Mesothelial cell of epicardium (in vitro differentiated cells): ENCODE measurements around the gene TRMT2A. TPM values are rescaled to one million over a fixed set of nuclear protein-coding genes. Genes with fewer than 3 reads are reported as not detected.

Source experiments
- DNase-seq, 2 experiments: peaks; one replicate each; pipeline ENCODE4 v3.0.0; 2021; ENCODE audit warnings: low spot score in 2 of 2; ENCODE audit not compliant: unreplicated experiment in 2 of 2
- H3K27ac Mint-ChIP-seq: 2 replicates; pipeline ENCODE4 v1.8.0; 2021; ENCODE audit warnings: mixed read lengths
- H3K27me3 Mint-ChIP-seq: 2 replicates; pipeline ENCODE4 v1.8.0; 2021; ENCODE audit warnings: low read depth, mixed read lengths
- H3K36me3 Mint-ChIP-seq: 2 replicates; pipeline ENCODE4 v1.8.0; 2021; ENCODE audit warnings: mixed read lengths
- H3K4me1 Mint-ChIP-seq: 2 replicates; pipeline ENCODE4 v1.8.0; 2021; ENCODE audit warnings: mixed read lengths
- H3K4me3 Mint-ChIP-seq: 2 replicates; pipeline ENCODE4 v1.8.0; 2021; ENCODE audit warnings: mild to moderate bottlenecking, moderate library complexity, mixed read lengths
- H3K9me3 Mint-ChIP-seq: 2 replicates; pipeline ENCODE4 v1.8.0; 2021; ENCODE audit warnings: mixed read lengths
- total RNA-seq: library from RNA; stranded (reverse); gene quantifications from 3 replicates; pipeline ENCODE4 v1.2.1, GENCODE V29; 2021
- TF ChIP-seq, protein P1 (sequence below): fragments of 200-600 bp; sonication (generic); IDR thresholded peaks from one replicate; pipeline ENCODE4 v1.5.0; 2021; ENCODE audit warnings: antibody characterized with exemption; ENCODE audit not compliant: unreplicated experiment

TRMT2A gene
- total RNA-seq, 1 donor from 2014 or later, result 76.0 TPM

DNA sequence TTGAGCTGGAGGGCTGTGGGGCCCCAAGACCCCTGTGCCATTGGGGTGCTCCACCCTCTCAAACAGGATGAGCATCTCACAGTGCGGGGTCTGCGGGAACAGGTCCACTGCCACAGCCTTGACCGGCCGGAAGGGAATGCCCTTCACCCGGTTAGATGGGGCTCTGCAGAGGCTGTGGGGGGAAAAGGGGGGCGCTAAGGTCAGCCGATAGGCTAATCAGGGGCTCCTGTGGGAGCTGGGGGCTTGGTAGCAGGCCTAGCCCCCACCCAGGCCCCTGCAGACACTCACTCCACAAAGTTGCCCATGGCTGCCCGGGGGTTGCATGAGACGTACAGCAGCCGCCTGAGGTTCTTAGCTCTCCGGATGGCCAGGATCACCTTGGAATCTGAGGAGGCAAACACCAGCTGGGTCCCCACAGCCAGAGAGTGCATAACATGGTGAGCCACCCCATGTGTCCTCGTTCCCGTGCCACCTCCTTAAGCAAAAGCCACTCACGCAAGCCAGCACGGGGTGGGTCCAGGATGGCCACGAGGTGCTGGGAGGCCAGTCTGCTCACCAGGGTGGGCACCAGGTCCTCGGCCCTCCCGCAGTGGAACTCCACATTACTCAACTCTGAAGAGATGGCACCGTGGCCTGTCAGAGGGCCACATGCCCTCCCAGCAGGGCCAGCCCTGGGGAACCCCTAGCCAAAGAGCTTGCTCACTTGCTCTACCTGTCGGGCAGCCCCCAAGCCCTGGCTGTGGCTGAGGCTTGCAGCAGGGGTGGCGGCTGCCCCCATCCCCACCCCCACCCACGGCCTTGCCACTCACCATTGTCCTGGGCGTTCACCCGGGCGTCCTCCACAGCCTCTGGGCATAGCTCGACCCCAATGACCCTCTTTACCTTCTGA is 4.2 kb downstream of the TRMT2A start:
- H3K4me3 Mint-ChIP-seq, result no peak overlapping the region
- H3K9me3 Mint-ChIP-seq, result no peaks in the 10 kb centered on the region
- no peak overlapping the region for H3K27ac Mint-ChIP-seq
- H3K27me3 Mint-ChIP-seq, result no peaks in the 10 kb centered on the region
- DNase-seq, result no peak
- H3K36me3 Mint-ChIP-seq, result peaks cover 14% of the 10 kb centered on the region
- TF ChIP-seq, protein P1, sequence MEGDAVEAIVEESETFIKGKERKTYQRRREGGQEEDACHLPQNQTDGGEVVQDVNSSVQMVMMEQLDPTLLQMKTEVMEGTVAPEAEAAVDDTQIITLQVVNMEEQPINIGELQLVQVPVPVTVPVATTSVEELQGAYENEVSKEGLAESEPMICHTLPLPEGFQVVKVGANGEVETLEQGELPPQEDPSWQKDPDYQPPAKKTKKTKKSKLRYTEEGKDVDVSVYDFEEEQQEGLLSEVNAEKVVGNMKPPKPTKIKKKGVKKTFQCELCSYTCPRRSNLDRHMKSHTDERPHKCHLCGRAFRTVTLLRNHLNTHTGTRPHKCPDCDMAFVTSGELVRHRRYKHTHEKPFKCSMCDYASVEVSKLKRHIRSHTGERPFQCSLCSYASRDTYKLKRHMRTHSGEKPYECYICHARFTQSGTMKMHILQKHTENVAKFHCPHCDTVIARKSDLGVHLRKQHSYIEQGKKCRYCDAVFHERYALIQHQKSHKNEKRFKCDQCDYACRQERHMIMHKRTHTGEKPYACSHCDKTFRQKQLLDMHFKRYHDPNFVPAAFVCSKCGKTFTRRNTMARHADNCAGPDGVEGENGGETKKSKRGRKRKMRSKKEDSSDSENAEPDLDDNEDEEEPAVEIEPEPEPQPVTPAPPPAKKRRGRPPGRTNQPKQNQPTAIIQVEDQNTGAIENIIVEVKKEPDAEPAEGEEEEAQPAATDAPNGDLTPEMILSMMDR, result no peak
- H3K4me1 Mint-ChIP-seq, result peaks cover 4% of the 10 kb centered on the region

GRCh38 chr22:20111689-20112622 is 5.1 kb downstream of the TRMT2A start:
- peak overlapping the region; percentile 56 for H3K27ac Mint-ChIP-seq

GRCh38 chr22:20111045-20111688 is 5.9 kb downstream of the TRMT2A start:
- TF ChIP-seq, protein P1, result peak; percentile 44
- H3K36me3 Mint-ChIP-seq, result peaks cover 19% of the 10 kb centered on the region
- H3K4me3 Mint-ChIP-seq, result no peak overlapping the region
- peaks cover 3% of the 10 kb centered on the region for H3K4me1 Mint-ChIP-seq
- DNase-seq, result no peak
- no peaks in the 10 kb centered on the region for H3K9me3 Mint-ChIP-seq
- H3K27ac Mint-ChIP-seq, result peak overlapping the region; percentile 39
- H3K27me3 Mint-ChIP-seq, result no peaks in the 10 kb centered on the region

More at GRCh38 chr22:20111689-20112622, 5.1 kb downstream of the TRMT2A start:
- Mint-ChIP-seq H3K4me3 (no peak overlapping the region), H3K9me3 (no peaks in the 10 kb centered on the region), H3K27me3 (no peaks in the 10 kb centered on the region), H3K36me3 (peaks cover 19% of the 10 kb centered on the region), H3K4me1 (peaks cover 4% of the 10 kb centered on the region)
- TF ChIP-seq, protein P1, result no peak
- no peak for DNase-seq

- TF ChIP-seq, protein P1, result no peak
- no peaks in the 10 kb centered on the region for H3K27me3 Mint-ChIP-seq
- H3K27ac Mint-ChIP-seq, result no peak overlapping the region
- no peaks in the 10 kb centered on the region for H3K9me3 Mint-ChIP-seq
- no peak for DNase-seq
- no peak overlapping the region for H3K4me3 Mint-ChIP-seq
- peaks cover 3% of the 10 kb centered on the region for H3K4me1 Mint-ChIP-seq
- H3K36me3 Mint-ChIP-seq, result peaks cover 19% of the 10 kb centered on the region
Measured at GRCh38 chr22:20110359-20110985, 6.6 kb downstream of the TRMT2A start.
